ENCODE results near the gene TMEM170A. TPM values are rescaled to one million over a fixed set of nuclear protein-coding genes. Genes with fewer than 3 reads are reported as not detected.

Gene TMEM170A
- total and polyA plus RNA-seq, 2 donors (not counting 1 experiment from before 2014, with no cell fraction given), result 21.8 to 37.9 TPM

DNA sequence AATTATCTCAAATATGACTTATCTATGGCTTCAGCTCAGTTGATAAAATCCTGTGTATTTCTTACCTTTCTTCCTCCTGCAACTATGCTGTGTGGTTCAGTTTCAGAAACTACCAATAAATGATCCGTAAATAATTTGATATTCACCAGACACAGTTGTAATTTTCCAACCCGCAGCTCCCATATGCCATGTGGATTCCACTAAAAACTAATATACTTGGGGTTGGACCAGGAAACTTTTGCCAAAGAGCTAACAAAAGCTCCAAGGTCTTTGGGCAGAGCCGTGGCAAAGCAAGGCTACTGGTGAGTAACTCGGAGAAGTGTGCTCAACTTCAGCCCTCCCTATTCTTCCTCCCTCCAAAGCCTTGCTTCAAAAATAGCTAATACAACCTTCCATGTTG, 33.1 kb upstream of the TMEM170A start:
- Mint-ChIP-seq H3K4me3 (no peak overlapping the region), H3K4me1 (peaks cover 9% of the 10 kb centered on the region), H3K9me3 (ENCODE audit: insufficient read depth) (no peaks in the 10 kb centered on the region), H3K27me3 (peaks cover 28% of the 10 kb centered on the region), H3K27ac (no peak overlapping the region)
- ATAC-seq (ENCODE audit: low read depth), result no peak
- H3K79me2 ChIP-seq (ENCODE audit: control insufficient read depth, insufficient read depth, low read length), result no peaks in the 10 kb centered on the region
- ChIA-PET POLR2A (no interaction called here), CTCF (interaction anchor here (0.6 to 1.5 kb wide), 2 partner anchors 10 to 54 kb away, joined by 3 read pairs; no protein-coding TSS in a partner anchor)
- H3K27ac ChIP-seq (ENCODE audit: low read length in 2 of 2), result no peak overlapping the region
- no peak overlapping the region for H3K9ac ChIP-seq (ENCODE audit: low read length)
- no peak overlapping the region for H3K4me2 ChIP-seq (replicated peaks; ENCODE audit: low read depth, low read length, poor library complexity, severe bottlenecking)
- WGBS (ENCODE audit: insufficient coverage), result 100% methylated on average over 2 of the region's 4 CpGs
- intact Hi-C loops (cut with micrococcal nuclease), result no loop called here
- H3K4me1 ChIP-seq (ENCODE audit: control insufficient read depth in 2 of 2, insufficient read depth in 2 of 2, low read length in 2 of 2), result peaks cover 7 to 11% of the 10 kb centered on the region in 2 donors
- no peaks in the 10 kb centered on the region for H4K20me1 ChIP-seq (ENCODE audit: control insufficient read depth, insufficient read depth, low read length, poor library complexity, severe bottlenecking)
- no peak for TF ChIP-seq EZH2 (IDR thresholded peaks at IDR 0.05; ENCODE audit: borderline replicate concordance, insufficient read depth, low read depth, low read length, poor library complexity, severe bottlenecking)
- TF ChIP-seq, protein P1, sequence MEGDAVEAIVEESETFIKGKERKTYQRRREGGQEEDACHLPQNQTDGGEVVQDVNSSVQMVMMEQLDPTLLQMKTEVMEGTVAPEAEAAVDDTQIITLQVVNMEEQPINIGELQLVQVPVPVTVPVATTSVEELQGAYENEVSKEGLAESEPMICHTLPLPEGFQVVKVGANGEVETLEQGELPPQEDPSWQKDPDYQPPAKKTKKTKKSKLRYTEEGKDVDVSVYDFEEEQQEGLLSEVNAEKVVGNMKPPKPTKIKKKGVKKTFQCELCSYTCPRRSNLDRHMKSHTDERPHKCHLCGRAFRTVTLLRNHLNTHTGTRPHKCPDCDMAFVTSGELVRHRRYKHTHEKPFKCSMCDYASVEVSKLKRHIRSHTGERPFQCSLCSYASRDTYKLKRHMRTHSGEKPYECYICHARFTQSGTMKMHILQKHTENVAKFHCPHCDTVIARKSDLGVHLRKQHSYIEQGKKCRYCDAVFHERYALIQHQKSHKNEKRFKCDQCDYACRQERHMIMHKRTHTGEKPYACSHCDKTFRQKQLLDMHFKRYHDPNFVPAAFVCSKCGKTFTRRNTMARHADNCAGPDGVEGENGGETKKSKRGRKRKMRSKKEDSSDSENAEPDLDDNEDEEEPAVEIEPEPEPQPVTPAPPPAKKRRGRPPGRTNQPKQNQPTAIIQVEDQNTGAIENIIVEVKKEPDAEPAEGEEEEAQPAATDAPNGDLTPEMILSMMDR (IDR thresholded peaks at IDR 0.05), result no peak
- peaks cover 0 to 3% (median 0%) of the 10 kb centered on the region in 3 donors for H3K9me3 ChIP-seq (ENCODE audit: control extremely low read depth in 1 of 3, control insufficient read depth in 2 of 3, insufficient read depth in 1 of 3, low read length in 2 of 3)
- H3K4me3 ChIP-seq (ENCODE audit: control extremely low read depth in 1 of 5, extremely low read depth in 1 of 5, insufficient read depth in 1 of 5, low read depth in 2 of 5, low read length in 4 of 5), result no peak overlapping the region
- H2AFZ ChIP-seq (ENCODE audit: insufficient read depth, low read depth, low read length, poor library complexity, severe bottlenecking), result no peak overlapping the region
- peaks cover 0 to 16% (median 6%) of the 10 kb centered on the region in 4 experiments for H3K27me3 ChIP-seq (replicated peaks in 1 of 4; ENCODE audit: control extremely low read depth in 1 of 4, control insufficient read depth in 3 of 4, insufficient read depth in 4 of 4, low read length in 3 of 4)
- no peaks in the 10 kb centered on the region for H3K36me3 ChIP-seq (replicated peaks in 1 of 2; ENCODE audit: control extremely low read depth in 1 of 2, control insufficient read depth in 1 of 2, extremely low read depth in 1 of 2, insufficient read depth in 2 of 2, low read length in 1 of 2)
- no peak for DNase-seq

DNA sequence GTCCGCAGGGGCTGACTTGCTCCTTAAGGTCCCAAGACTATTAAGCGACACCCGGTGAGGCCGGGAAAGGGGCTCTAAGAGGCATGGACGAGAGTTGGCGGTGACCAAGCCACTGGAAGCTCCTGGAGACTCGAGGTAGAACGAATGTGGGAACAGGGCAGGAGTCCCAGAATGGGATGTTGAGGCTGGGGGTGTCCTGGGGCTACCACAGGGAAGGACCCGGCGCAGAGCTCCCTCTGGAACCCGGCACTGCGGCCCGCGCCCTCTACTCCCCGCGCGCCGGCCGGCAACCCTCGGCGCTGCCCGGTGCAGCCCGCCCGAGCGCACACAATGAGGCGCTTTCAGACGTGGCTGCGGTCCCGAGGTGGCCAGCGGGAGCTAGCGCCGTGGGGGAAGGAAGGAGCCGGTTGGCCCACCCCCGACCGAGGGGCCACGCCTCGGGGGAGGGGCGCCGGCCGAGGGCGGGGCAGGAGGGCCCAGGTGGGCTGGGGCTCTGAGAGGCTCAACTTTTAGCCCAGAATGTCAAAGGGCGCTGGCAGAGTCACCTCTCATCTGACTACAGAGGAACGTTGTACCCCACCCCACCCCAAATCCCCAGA, 30.7 kb upstream of the TMEM170A start, which contains the start of gene CHST6:
CHST6 (minus strand) TSS at position 366 of the 599 bp plus-strand sequence. CDS start 15,613 bp downstream, outside the sequence.
- POLR2A ChIA-PET, result no interaction called here
- H3K9me3 ChIP-seq (ENCODE audit: control extremely low read depth in 1 of 3, control insufficient read depth in 2 of 3, insufficient read depth in 1 of 3, low read length in 2 of 3), result peaks cover 0 to 3% (median 0%) of the 10 kb centered on the region in 3 donors
- 3% methylated on average over 41 of the region's 43 CpGs for WGBS (ENCODE audit: insufficient coverage)

More for the DNA sequence above, 30.7 kb upstream of the TMEM170A start, which contains the start of gene CHST6:
- peaks cover 10% of the 10 kb centered on the region for H3K4me1 Mint-ChIP-seq
- CTCF ChIA-PET, result interaction anchor here (1.0 kb wide), 1 partner anchor 26 kb away, joined by 3 read pairs; no protein-coding TSS in a partner anchor
- Histone ChIP-seq H3K4me1 (ENCODE audit: control insufficient read depth in 2 of 2, insufficient read depth in 2 of 2, low read length in 2 of 2) (peaks cover 7 to 11% of the 10 kb centered on the region in 2 donors), H3K4me2 (replicated peaks; ENCODE audit: low read depth, low read length, poor library complexity, severe bottlenecking) (peak within 1 kb of the TSS; percentile 75), H2AFZ (ENCODE audit: insufficient read depth, low read depth, low read length, poor library complexity, severe bottlenecking) (peak within 1 kb of the TSS; percentile 62), H3K4me3 (ENCODE audit: control extremely low read depth in 1 of 5, extremely low read depth in 1 of 5, insufficient read depth in 1 of 5, low read depth in 2 of 5, low read length in 4 of 5) (peak within 1 kb of the TSS in 4 of 5 experiments; percentile 13 to 46 (median 41)), H3K27me3 (replicated peaks in 1 of 4; ENCODE audit: control extremely low read depth in 1 of 4, control insufficient read depth in 3 of 4, insufficient read depth in 4 of 4, low read length in 3 of 4) (peaks cover 0 to 16% (median 6%) of the 10 kb centered on the region in 4 experiments), H3K27ac (ENCODE audit: low read length in 2 of 2) (no peak within 1 kb of the TSS), H3K79me2 (ENCODE audit: control insufficient read depth, insufficient read depth, low read length) (no peaks in the 10 kb centered on the region), H4K20me1 (ENCODE audit: control insufficient read depth, insufficient read depth, low read length, poor library complexity, severe bottlenecking) (no peaks in the 10 kb centered on the region), H3K36me3 (replicated peaks in 1 of 2; ENCODE audit: control extremely low read depth in 1 of 2, control insufficient read depth in 1 of 2, extremely low read depth in 1 of 2, insufficient read depth in 2 of 2, low read length in 1 of 2) (no peaks in the 10 kb centered on the region), H3K9ac (ENCODE audit: low read length) (peak within 1 kb of the TSS; percentile 45)
- TF ChIP-seq EZH2 (IDR thresholded peaks at IDR 0.05; ENCODE audit: borderline replicate concordance, insufficient read depth, low read depth, low read length, poor library complexity, severe bottlenecking), result no peak
- TF ChIP-seq, protein P1 (IDR thresholded peaks at IDR 0.05), result no peak
- intact Hi-C loops (cut with micrococcal nuclease), result no loop called here
- no peak within 1 kb of the TSS for H3K27ac Mint-ChIP-seq
- peak within 1 kb of the TSS; percentile 78 for H3K4me3 Mint-ChIP-seq
- ATAC-seq (ENCODE audit: low read depth) (peak; percentile 78), DNase-seq (peak; percentile 42)
- H3K9me3 Mint-ChIP-seq (ENCODE audit: insufficient read depth), result no peaks in the 10 kb centered on the region
- peaks cover 28% of the 10 kb centered on the region for H3K27me3 Mint-ChIP-seq

Data from B cell (primary cell).